ENCODE results near the gene SORL1. TPM values are rescaled to one million over a fixed set of nuclear protein-coding genes. Genes with fewer than 3 reads are reported as not detected.

Gene SORL1
- polyA plus RNA-seq, 1 donor, result 31.0 TPM

GRCh38 chr11:121535129-121535796 is 83.1 kb downstream of the SORL1 start:
- no peak overlapping the region for H3K27ac ChIP-seq (ENCODE audit: low read length)
- peaks cover 19% of the 10 kb centered on the region for H3K36me3 ChIP-seq (ENCODE audit: control insufficient read depth, insufficient read depth, low read length)
- H3K27me3 ChIP-seq (ENCODE audit: control insufficient read depth, insufficient read depth, low read length), result no peaks in the 10 kb centered on the region
- no peaks in the 10 kb centered on the region for H3K4me1 ChIP-seq (ENCODE audit: control insufficient read depth, insufficient read depth, low read length)
- DNase-seq, result no peak
- H3K4me3 ChIP-seq (ENCODE audit: low read length), result no peak overlapping the region
- 0% methylated on average over 1 of the region's 6 CpGs for WGBS (ENCODE audit: insufficient coverage, low lambda C conversion rate)
- no peaks in the 10 kb centered on the region for H3K9me3 ChIP-seq (ENCODE audit: control insufficient read depth, low read depth, low read length)

GRCh38 chr11:121536126-121536525 is 84.0 kb downstream of the SORL1 start:
- H3K9me3 ChIP-seq (ENCODE audit: control insufficient read depth, low read depth, low read length), result no peaks in the 10 kb centered on the region
- H3K4me1 ChIP-seq (ENCODE audit: control insufficient read depth, insufficient read depth, low read length), result no peaks in the 10 kb centered on the region
- H3K27ac ChIP-seq (ENCODE audit: low read length), result no peak overlapping the region
- no peaks in the 10 kb centered on the region for H3K27me3 ChIP-seq (ENCODE audit: control insufficient read depth, insufficient read depth, low read length)
- no peak for DNase-seq
- H3K36me3 ChIP-seq (ENCODE audit: control insufficient read depth, insufficient read depth, low read length), result peaks cover 22% of the 10 kb centered on the region
- H3K4me3 ChIP-seq (ENCODE audit: low read length), result no peak overlapping the region
- WGBS (ENCODE audit: insufficient coverage, low lambda C conversion rate), result 100% methylated on average over 1 of the region's 6 CpGs

GRCh38 chr11:121538054-121538453 is 85.9 kb downstream of the SORL1 start:
- peaks cover 16% of the 10 kb centered on the region for H3K36me3 ChIP-seq (ENCODE audit: control insufficient read depth, insufficient read depth, low read length)
- no peak overlapping the region for H3K27ac ChIP-seq (ENCODE audit: low read length)
- H3K4me1 ChIP-seq (ENCODE audit: control insufficient read depth, insufficient read depth, low read length), result no peaks in the 10 kb centered on the region
- no peak overlapping the region for H3K4me3 ChIP-seq (ENCODE audit: low read length)
- WGBS (ENCODE audit: insufficient coverage, low lambda C conversion rate), result no CpG with 5 or more reads among the region's 1 CpG
- no peaks in the 10 kb centered on the region for H3K27me3 ChIP-seq (ENCODE audit: control insufficient read depth, insufficient read depth, low read length)
- DNase-seq, result no peak
- no peaks in the 10 kb centered on the region for H3K9me3 ChIP-seq (ENCODE audit: control insufficient read depth, low read depth, low read length)

GRCh38 chr11:121539000-121539399 is 86.9 kb downstream of the SORL1 start:
- no peaks in the 10 kb centered on the region for H3K9me3 ChIP-seq (ENCODE audit: control insufficient read depth, low read depth, low read length)
- 91% methylated on average over 3 of the region's 5 CpGs for WGBS (ENCODE audit: insufficient coverage, low lambda C conversion rate)

GRCh38 chr11:121540627-121541026 is 88.5 kb downstream of the SORL1 start:
- no peaks in the 10 kb centered on the region for H3K4me1 ChIP-seq (ENCODE audit: control insufficient read depth, insufficient read depth, low read length)
- 100% methylated on average over 1 of the region's 3 CpGs for WGBS (ENCODE audit: insufficient coverage, low lambda C conversion rate)
- peaks cover 30% of the 10 kb centered on the region for H3K36me3 ChIP-seq (ENCODE audit: control insufficient read depth, insufficient read depth, low read length)
- no peaks in the 10 kb centered on the region for H3K27me3 ChIP-seq (ENCODE audit: control insufficient read depth, insufficient read depth, low read length)
- no peak overlapping the region for H3K27ac ChIP-seq (ENCODE audit: low read length)
- no peak overlapping the region for H3K4me3 ChIP-seq (ENCODE audit: low read length)
- no peaks in the 10 kb centered on the region for H3K9me3 ChIP-seq (ENCODE audit: control insufficient read depth, low read depth, low read length)
- DNase-seq, result no peak

More at GRCh38 chr11:121539000-121539399, 86.9 kb downstream of the SORL1 start:
- no peaks in the 10 kb centered on the region for H3K4me1 ChIP-seq (ENCODE audit: control insufficient read depth, insufficient read depth, low read length)
- no peaks in the 10 kb centered on the region for H3K27me3 ChIP-seq (ENCODE audit: control insufficient read depth, insufficient read depth, low read length)
- DNase-seq, result no peak
- no peak overlapping the region for H3K4me3 ChIP-seq (ENCODE audit: low read length)
- peaks cover 20% of the 10 kb centered on the region for H3K36me3 ChIP-seq (ENCODE audit: control insufficient read depth, insufficient read depth, low read length)
- no peak overlapping the region for H3K27ac ChIP-seq (ENCODE audit: low read length)

- H3K27me3 ChIP-seq (ENCODE audit: control insufficient read depth, insufficient read depth, low read length), result no peaks in the 10 kb centered on the region
Observed at GRCh38 chr11:121543836-121544380, 91.8 kb downstream of the SORL1 start.

GRCh38 chr11:121544956-121545355 is 92.8 kb downstream of the SORL1 start:
- Histone ChIP-seq H3K4me1 (ENCODE audit: control insufficient read depth, insufficient read depth, low read length) (no peaks in the 10 kb centered on the region), H3K27ac (ENCODE audit: low read length) (no peak overlapping the region), H3K9me3 (ENCODE audit: control insufficient read depth, low read depth, low read length) (no peaks in the 10 kb centered on the region), H3K4me3 (ENCODE audit: low read length) (no peak overlapping the region), H3K27me3 (ENCODE audit: control insufficient read depth, insufficient read depth, low read length) (no peaks in the 10 kb centered on the region), H3K36me3 (ENCODE audit: control insufficient read depth, insufficient read depth, low read length) (peaks cover 41% of the 10 kb centered on the region)
- no peak for DNase-seq
- no CpG with 5 or more reads among the region's 7 CpGs for WGBS (ENCODE audit: insufficient coverage, low lambda C conversion rate)

More at GRCh38 chr11:121543836-121544380, 91.8 kb downstream of the SORL1 start:
- H3K27ac ChIP-seq (ENCODE audit: low read length), result no peak overlapping the region
- no peak overlapping the region for H3K4me3 ChIP-seq (ENCODE audit: low read length)
- no peak for DNase-seq
- WGBS (ENCODE audit: insufficient coverage, low lambda C conversion rate), result 93% methylated on average over 3 of the region's 6 CpGs
- H3K4me1 ChIP-seq (ENCODE audit: control insufficient read depth, insufficient read depth, low read length), result no peaks in the 10 kb centered on the region
- H3K36me3 ChIP-seq (ENCODE audit: control insufficient read depth, insufficient read depth, low read length), result peaks cover 38% of the 10 kb centered on the region
- H3K9me3 ChIP-seq (ENCODE audit: control insufficient read depth, low read depth, low read length), result no peaks in the 10 kb centered on the region

GRCh38 chr11:121547574-121547973 is 95.5 kb downstream of the SORL1 start:
- Histone ChIP-seq H3K4me1 (ENCODE audit: control insufficient read depth, insufficient read depth, low read length) (no peaks in the 10 kb centered on the region), H3K9me3 (ENCODE audit: control insufficient read depth, low read depth, low read length) (no peaks in the 10 kb centered on the region), H3K27me3 (ENCODE audit: control insufficient read depth, insufficient read depth, low read length) (no peaks in the 10 kb centered on the region), H3K27ac (ENCODE audit: low read length) (no peak overlapping the region), H3K36me3 (ENCODE audit: control insufficient read depth, insufficient read depth, low read length) (peaks cover 52% of the 10 kb centered on the region), H3K4me3 (ENCODE audit: low read length) (no peak overlapping the region)
- WGBS (ENCODE audit: insufficient coverage, low lambda C conversion rate), result no CpG with 5 or more reads among the region's 3 CpGs
- peak in 1 of 2 donors; percentile 19 for DNase-seq

GRCh38 chr11:121550247-121551030 is 98.3 kb downstream of the SORL1 start:
- Histone ChIP-seq H3K4me1 (ENCODE audit: control insufficient read depth, insufficient read depth, low read length) (peaks cover 14% of the 10 kb centered on the region), H3K27ac (ENCODE audit: low read length) (no peak overlapping the region), H3K36me3 (ENCODE audit: control insufficient read depth, insufficient read depth, low read length) (peaks cover 38% of the 10 kb centered on the region), H3K4me3 (ENCODE audit: low read length) (no peak overlapping the region), H3K27me3 (ENCODE audit: control insufficient read depth, insufficient read depth, low read length) (no peaks in the 10 kb centered on the region), H3K9me3 (ENCODE audit: control insufficient read depth, low read depth, low read length) (no peaks in the 10 kb centered on the region)
- DNase-seq, result no peak
- WGBS (ENCODE audit: insufficient coverage, low lambda C conversion rate), result 80% methylated on average over 1 of the region's 10 CpGs

GRCh38 chr11:121551463-121551862 is 99.3 kb downstream of the SORL1 start:
- Histone ChIP-seq H3K27ac (ENCODE audit: low read length) (no peak overlapping the region), H3K9me3 (ENCODE audit: control insufficient read depth, low read depth, low read length) (no peaks in the 10 kb centered on the region), H3K4me1 (ENCODE audit: control insufficient read depth, insufficient read depth, low read length) (peaks cover 14% of the 10 kb centered on the region), H3K36me3 (ENCODE audit: control insufficient read depth, insufficient read depth, low read length) (peaks cover 37% of the 10 kb centered on the region), H3K27me3 (ENCODE audit: control insufficient read depth, insufficient read depth, low read length) (no peaks in the 10 kb centered on the region), H3K4me3 (ENCODE audit: low read length) (no peak overlapping the region)
- no CpG with 5 or more reads among the region's 5 CpGs for WGBS (ENCODE audit: insufficient coverage, low lambda C conversion rate)
- no peak for DNase-seq

Measured in large intestine (tissue), 3 donors.